DND-41 (cell line): ENCODE data around the gene PPARGC1A.

Source experiments
- ATAC-seq: fragments of 200-7000 bp; cut with Tn5 transposase; 3 replicates; pipeline ENCODE4 v1.9.1; 2021; ENCODE audit warnings: low read depth; ENCODE audit not compliant: insufficient read depth
- DNase-seq: peaks from one replicate; pipeline ENCODE4 v3.0.0-alpha.2; 2020
- H2AFZ ChIP-seq: 2 replicates; pipeline ENCODE4 v1.6.0; 2012; ENCODE audit warnings: low read depth, low read length
- H3K27ac ChIP-seq: 2 replicates; pipeline ENCODE4 v1.5.1; 2012; ENCODE audit warnings: low read length, inconsistent platforms
- H3K27me3 ChIP-seq: fragments of 200-600 bp; sonication (generic); 2 replicates; pipeline ENCODE4 v1.6.0; 2012; ENCODE audit warnings: low read length, mild to moderate bottlenecking, inconsistent platforms; ENCODE audit not compliant: insufficient read depth, poor library complexity
- H3K36me3 ChIP-seq: 2 replicates; pipeline ENCODE4 v1.5.1; 2012; ENCODE audit warnings: low read length, inconsistent platforms; ENCODE audit not compliant: insufficient read depth
- H3K4me1 ChIP-seq: 2 replicates; pipeline ENCODE4 v1.5.1; 2012; ENCODE audit warnings: mild to moderate bottlenecking, low read length; ENCODE audit not compliant: insufficient read depth
- H3K4me2 ChIP-seq: 2 replicates; pipeline ENCODE4 v1.6.0; 2012; ENCODE audit warnings: mild to moderate bottlenecking, moderate library complexity, low read length, inconsistent platforms; ENCODE audit not compliant: insufficient read depth
- H3K4me3 ChIP-seq, 2 experiments: fragments of 200-600 bp in 1 of 2; shearing (Covaris generic) in 1 of 2; 2 replicates each; pipeline ENCODE4 v1.5.1; 2012 to 2016; ENCODE audit warnings: inconsistent platforms in 2 of 2, low read length in 2 of 2, mild to moderate bottlenecking in 2 of 2, low read depth in 1 of 2, moderate library complexity in 1 of 2
- H3K79me2 ChIP-seq: 2 replicates; pipeline ENCODE4 v1.6.0; 2012; ENCODE audit warnings: low read length, inconsistent platforms; ENCODE audit not compliant: insufficient read depth
- H3K9ac ChIP-seq: 2 replicates; pipeline ENCODE4 v1.6.0; 2012; ENCODE audit warnings: low read depth, mild to moderate bottlenecking, inconsistent platforms, low read length, moderate library complexity
- H3K9me3 ChIP-seq: 2 replicates; pipeline ENCODE4 v1.5.1; 2012; ENCODE audit warnings: low read length, moderate library complexity, mild to moderate bottlenecking, inconsistent platforms; ENCODE audit not compliant: insufficient read depth, severe bottlenecking
- H4K20me1 ChIP-seq: 2 replicates; pipeline ENCODE4 v1.6.0; 2012; ENCODE audit warnings: low read length; ENCODE audit not compliant: insufficient read depth
- CTCF ChIP-seq: IDR thresholded peaks from 2 replicates; pipeline ENCODE4 v1.5.1; 2012; ENCODE audit warnings: borderline replicate concordance, low read length, moderate library complexity, mild to moderate bottlenecking; ENCODE audit not compliant: poor library complexity, severe bottlenecking; ENCODE audit errors: extremely low read depth
- EZH2 ChIP-seq: IDR thresholded peaks from 3 replicates; pipeline ENCODE4 v1.6.1; 2012; ENCODE audit warnings: borderline replicate concordance, low read depth, mild to moderate bottlenecking, moderate library complexity, low read length, inconsistent platforms; ENCODE audit not compliant: severe bottlenecking

The PPARGC1A gene

DNA sequence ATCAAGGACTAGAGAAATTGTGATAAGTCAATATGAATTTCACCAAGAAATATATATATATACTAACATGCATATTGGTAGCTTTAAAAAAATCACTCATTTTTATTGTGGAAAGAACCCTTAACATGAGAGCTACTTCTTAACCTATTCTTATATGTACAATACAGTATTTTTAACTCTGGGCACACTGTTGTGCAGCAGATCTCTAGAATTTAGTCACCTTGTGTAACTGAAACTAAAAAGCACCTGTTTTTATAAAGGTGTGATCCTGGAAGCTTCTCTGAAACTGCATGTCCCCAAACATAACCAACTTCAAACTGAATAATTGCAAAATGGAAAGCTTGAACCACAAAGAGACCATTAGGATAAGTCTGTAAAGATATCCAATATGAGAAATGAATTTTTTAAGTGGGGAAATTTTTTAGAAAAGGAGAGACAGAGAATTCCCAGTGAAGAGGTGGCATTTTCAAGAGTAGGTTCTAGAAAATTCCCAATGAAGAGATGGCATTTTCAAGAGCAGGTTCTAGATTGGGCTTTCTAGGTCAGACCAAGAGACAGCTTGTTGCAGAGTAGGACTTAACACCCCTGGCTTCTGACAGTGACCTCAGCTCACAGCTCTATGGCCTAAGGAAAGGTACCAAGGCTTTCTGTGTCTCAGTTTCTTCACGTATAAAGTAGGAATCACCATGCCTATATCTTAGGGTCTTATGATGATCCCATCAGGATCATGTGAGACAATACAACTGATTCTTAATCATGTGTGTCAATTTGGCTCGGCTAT is 22.0 kb upstream of the PPARGC1A start:
- H3K9me3 ChIP-seq = no peaks in the 10 kb centered on the region
- H3K36me3 ChIP-seq = no peaks in the 10 kb centered on the region
- no peak for TF ChIP-seq EZH2
- no peaks in the 10 kb centered on the region for H4K20me1 ChIP-seq
- no peak for DNase-seq
- no peak overlapping the region for H3K9ac ChIP-seq
- H3K79me2 ChIP-seq = no peaks in the 10 kb centered on the region
- no peaks in the 10 kb centered on the region for H3K4me1 ChIP-seq
- no peak overlapping the region for H3K27ac ChIP-seq
- H3K4me2 ChIP-seq = no peak overlapping the region
- H3K27me3 ChIP-seq = no peaks in the 10 kb centered on the region
- no peak overlapping the region for H3K4me3 ChIP-seq
- H2AFZ ChIP-seq = no peak overlapping the region
- no peak for ATAC-seq

- no peak overlapping the region for H3K27ac ChIP-seq
- H3K4me3 ChIP-seq = no peak overlapping the region
- DNase-seq = no peak
- TF ChIP-seq CTCF (no peak), EZH2 (no peak)
- H3K9me3 ChIP-seq = no peaks in the 10 kb centered on the region
- no peak overlapping the region for H3K4me2 ChIP-seq
- no peak for ATAC-seq
- no peaks in the 10 kb centered on the region for H3K36me3 ChIP-seq
- no peak overlapping the region for H3K9ac ChIP-seq
- no peaks in the 10 kb centered on the region for H3K4me1 ChIP-seq
- H3K79me2 ChIP-seq = no peaks in the 10 kb centered on the region
- H3K27me3 ChIP-seq = no peaks in the 10 kb centered on the region
- no peaks in the 10 kb centered on the region for H4K20me1 ChIP-seq
- H2AFZ ChIP-seq = no peak overlapping the region
Measured at GRCh38 chr4:23909671-23910070, 19.8 kb upstream of the PPARGC1A start.

DNA sequence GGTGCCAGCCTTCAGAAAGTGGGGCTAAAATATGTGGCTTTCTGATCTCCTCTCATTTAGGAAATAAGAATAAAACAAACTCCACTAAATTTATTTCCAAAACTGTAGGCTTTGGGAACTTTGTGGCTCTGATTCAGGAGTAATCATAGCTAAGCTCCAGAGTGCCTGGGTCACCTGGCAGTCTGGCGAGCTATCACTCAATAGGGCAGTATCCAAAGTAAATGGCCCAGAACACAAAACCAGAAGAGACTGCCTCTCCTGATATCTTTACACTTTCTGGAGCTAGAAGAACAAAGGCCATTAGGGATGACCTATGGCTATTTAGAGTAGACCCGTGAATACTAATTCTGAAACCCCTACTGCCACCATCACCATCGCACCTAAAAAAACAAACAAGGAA is 17.0 kb upstream of the PPARGC1A start:
- H2AFZ ChIP-seq = no peak overlapping the region
- no peaks in the 10 kb centered on the region for H3K27me3 ChIP-seq
- H3K9me3 ChIP-seq = no peaks in the 10 kb centered on the region
- no peak overlapping the region for H3K4me2 ChIP-seq
- no peak overlapping the region for H3K27ac ChIP-seq
- TF ChIP-seq CTCF (no peak), EZH2 (no peak)
- H3K36me3 ChIP-seq = no peaks in the 10 kb centered on the region
- ATAC-seq (no peak), DNase-seq (no peak)
- no peaks in the 10 kb centered on the region for H3K4me1 ChIP-seq
- H3K4me3 ChIP-seq = no peak overlapping the region
- no peak overlapping the region for H3K9ac ChIP-seq
- H4K20me1 ChIP-seq = no peaks in the 10 kb centered on the region
- no peaks in the 10 kb centered on the region for H3K79me2 ChIP-seq

DNA sequence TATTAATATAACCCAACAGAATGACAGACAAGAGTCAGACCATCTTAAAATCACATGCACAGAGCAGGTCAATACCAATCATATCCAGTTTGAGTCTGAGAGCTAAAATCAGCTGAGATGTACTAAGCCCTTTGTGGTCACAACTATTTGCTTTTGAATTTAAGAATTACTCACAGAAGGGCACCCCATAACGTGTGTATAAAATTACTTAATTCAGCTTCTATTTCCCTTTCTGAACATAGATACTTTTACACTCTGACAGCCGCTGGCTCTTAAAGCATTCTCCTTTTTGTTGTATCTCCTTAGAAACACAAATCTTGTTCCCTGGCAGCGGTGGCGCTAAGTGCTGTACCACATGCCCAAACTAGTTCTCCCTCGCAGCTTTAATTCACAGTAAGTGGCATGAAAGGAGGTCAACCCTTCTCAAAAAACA is 14.8 kb upstream of the PPARGC1A start:
- Histone ChIP-seq H3K27ac (no peak overlapping the region), H3K9me3 (no peaks in the 10 kb centered on the region), H3K4me3 (no peak overlapping the region), H3K79me2 (no peaks in the 10 kb centered on the region), H2AFZ (no peak overlapping the region), H3K36me3 (no peaks in the 10 kb centered on the region), H3K9ac (no peak overlapping the region), H3K4me1 (no peaks in the 10 kb centered on the region), H3K27me3 (no peaks in the 10 kb centered on the region), H3K4me2 (no peak overlapping the region), H4K20me1 (no peaks in the 10 kb centered on the region)
- no peak for ATAC-seq
- no peak for DNase-seq
- TF ChIP-seq EZH2 (no peak), CTCF (no peak)
